ENCODE data around the gene ARFGAP3. TPM values are rescaled to one million over a fixed set of nuclear protein-coding genes. Genes with fewer than 3 reads are reported as not detected.

Gene ARFGAP3
- total and polyA plus RNA-seq, 7 donors = 23.4 to 45.3 (median 35.7) TPM

- Histone ChIP-seq H3K9me3 (no peaks in the 10 kb centered on the region), H3K4me1 (no peaks in the 10 kb centered on the region), H3K36me3 (peaks cover 16 to 100% (median 63%) of the 10 kb centered on the region in 4 donors), H3K27me3 (no peaks in the 10 kb centered on the region), H3K4me3 (no peak overlapping the region), H3K27ac (no peak overlapping the region)
- WGBS, 2 donors = 50 to 85% methylated on average over 3 of the region's 3 CpGs
- TF ChIP-seq POLR2A (IDR thresholded peaks at IDR 0.05) (no peak), CTCF (IDR thresholded peaks at IDR 0.05) (no peak), POLR2AphosphoS5 (IDR thresholded peaks at IDR 0.05) (no peak), EP300 (IDR thresholded peaks at IDR 0.05) (no peak)
- DNase-seq = no peak
- intact Hi-C loops (cut with DNase I) = no loop called here
These were observed 27.8 kb downstream of the ARFGAP3 start for GRCh38 chr22:42829302-42829701.

GRCh38 chr22:42825796-42826195 lies 31.3 kb downstream of the ARFGAP3 start:
- H3K4me3 ChIP-seq = no peak overlapping the region
- no peak for DNase-seq
- peaks cover 13 to 93% (median 51%) of the 10 kb centered on the region in 4 donors for H3K36me3 ChIP-seq
- no peak for TF ChIP-seq CTCF (IDR thresholded peaks at IDR 0.05)
- no peak for TF ChIP-seq POLR2A (IDR thresholded peaks at IDR 0.05)
- 81 to 91% methylated on average over 3 of the region's 3 CpGs for WGBS, 2 donors
- H3K9me3 ChIP-seq = no peaks in the 10 kb centered on the region
- no peaks in the 10 kb centered on the region for H3K4me1 ChIP-seq
- no peak overlapping the region for H3K27ac ChIP-seq
- intact Hi-C loops (cut with DNase I) = no loop called here
- H3K27me3 ChIP-seq = no peaks in the 10 kb centered on the region

- 96 to 97% methylated on average over 3 of the region's 3 CpGs for WGBS, 2 donors
- Histone ChIP-seq H3K36me3 (peaks cover 8 to 60% (median 23%) of the 10 kb centered on the region in 4 donors), H3K9me3 (no peaks in the 10 kb centered on the region), H3K27ac (no peak overlapping the region), H3K27me3 (no peaks in the 10 kb centered on the region), H3K4me1 (peaks cover 0 to 12% (median 7%) of the 10 kb centered on the region in 4 donors), H3K4me3 (no peak overlapping the region)
- intact Hi-C loops (cut with DNase I) = no loop called here
- TF ChIP-seq POLR2AphosphoS5 (IDR thresholded peaks at IDR 0.05) (no peak), EP300 (IDR thresholded peaks at IDR 0.05) (no peak)
- no peak for DNase-seq
These were observed 35.7 kb downstream of the ARFGAP3 start for GRCh38 chr22:42821386-42821785.

GRCh38 chr22:42820045-42820763 lies 36.9 kb downstream of the ARFGAP3 start:
- peak overlapping the region in 1 of 4 donors; percentile 5 for H3K27ac ChIP-seq
- H3K36me3 ChIP-seq = peaks cover 5 to 58% (median 16%) of the 10 kb centered on the region in 4 donors
- DNase-seq = no peak
- 60 to 65% methylated on average over 9 of the region's 9 CpGs for WGBS, 2 donors
- H3K9me3 ChIP-seq = no peaks in the 10 kb centered on the region
- peak in 2 of 4 experiments; percentile 44 to 60 for TF ChIP-seq CTCF (IDR thresholded peaks at IDR 0.05)
- TF ChIP-seq POLR2AphosphoS5 (IDR thresholded peaks at IDR 0.05) = no peak
- no peak for TF ChIP-seq POLR2A (IDR thresholded peaks at IDR 0.05)
- intact Hi-C loops (cut with DNase I) = no loop called here
- no peak overlapping the region for H3K4me3 ChIP-seq
- H3K4me1 ChIP-seq = peaks cover 0 to 12% (median 7%) of the 10 kb centered on the region in 4 donors
- no peaks in the 10 kb centered on the region for H3K27me3 ChIP-seq

- Histone ChIP-seq H3K27ac (peak overlapping the region in 1 of 4 donors; percentile 5), H3K36me3 (peaks cover 0 to 51% (median 14%) of the 10 kb centered on the region in 4 donors), H3K4me3 (no peak overlapping the region), H3K4me1 (peaks cover 0 to 14% (median 9%) of the 10 kb centered on the region in 4 donors), H3K9me3 (no peaks in the 10 kb centered on the region), H3K27me3 (no peaks in the 10 kb centered on the region)
- intact Hi-C loops (cut with DNase I) = no loop called here
- WGBS, 2 donors = 67 to 74% methylated on average over 9 of the region's 9 CpGs
- TF ChIP-seq POLR2A (IDR thresholded peaks at IDR 0.05) (no peak), POLR2AphosphoS5 (IDR thresholded peaks at IDR 0.05) (no peak), EP300 (IDR thresholded peaks at IDR 0.05) (no peak), CTCF (IDR thresholded peaks at IDR 0.05) (no peak)
- DNase-seq = no peak
These were observed 37.5 kb downstream of the ARFGAP3 start for GRCh38 chr22:42819412-42820044.

Data from sigmoid colon (tissue), 7 donors.